AG04449 (cell line): ENCODE measurements around the gene CFAP74.

Experiments
- CTCF ChIA-PET: fragments of 350-600 bp; formaldehyde crosslinking; extraction: SDS; loops from one replicate; lab custom pipeline; 2021; ENCODE audit warnings: antibody characterized with exemption; lab: Yijun Ruan, JAX
- POLR2A ChIA-PET: fragments of 400-600, 350-600 bp; formaldehyde crosslinking; extraction: SDS; loops from one replicate; lab custom pipeline; 2020; ENCODE audit warnings: antibody characterized with exemption, inconsistent platforms; lab: Yijun Ruan, JAX
- DNase-seq: peaks from one replicate; pipeline ENCODE4 v3.0.0-alpha.2; 2010; ENCODE audit warnings: low read depth, low spot score
- H3K4me3 ChIP-seq: 2 replicates; pipeline ENCODE4 v1.5.1; 2011; ENCODE audit warnings: low read depth, mild to moderate bottlenecking, control low read depth, low read length
- CTCF ChIP-seq: IDR thresholded peaks from one replicate; pipeline ENCODE4 v1.5.1; 2011; ENCODE audit warnings: mild to moderate bottlenecking, moderate library complexity, low read length, control low read depth, inconsistent platforms; ENCODE audit not compliant: insufficient read depth; ENCODE audit errors: missing control alignments

The CFAP74 gene

DNA sequence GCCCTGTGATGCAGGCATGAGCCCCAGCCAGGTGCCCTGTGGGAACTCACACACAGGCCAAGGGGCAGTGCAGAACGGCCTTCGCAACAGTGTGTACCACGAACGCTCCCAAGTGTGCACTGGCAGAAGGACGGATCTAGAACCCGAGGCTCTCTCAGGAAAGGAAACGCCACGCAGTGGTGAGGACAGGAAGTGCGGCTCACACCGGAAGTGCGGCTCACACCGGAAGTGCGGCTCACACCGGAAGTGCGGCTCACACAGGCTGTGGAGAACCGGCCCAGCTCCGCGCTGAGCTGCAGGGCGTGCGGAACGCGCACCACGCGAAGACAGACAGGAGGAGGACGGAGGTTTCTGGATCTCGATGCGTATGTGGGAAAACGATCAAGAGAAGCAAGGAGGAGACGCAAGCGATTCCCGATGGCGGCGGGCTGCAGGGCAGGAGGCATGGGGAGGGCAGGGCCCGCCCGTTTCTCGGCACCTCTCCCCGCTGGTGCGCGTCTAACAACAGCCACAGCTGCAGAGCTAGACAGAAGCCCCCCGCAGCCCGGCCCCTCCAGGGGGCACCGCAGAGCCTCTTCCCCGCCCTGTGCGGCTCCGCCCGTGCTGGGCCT lies 48.6 kb downstream of the CFAP74 start:
- CTCF ChIA-PET, result interaction anchor here (1.6 kb wide), 2 partner anchors 10 to 90 kb away, joined by 5 to 6 read pairs; no protein-coding TSS in a partner anchor
- TF ChIP-seq CTCF, result peak; percentile 5
- DNase-seq, result no peak
- POLR2A ChIA-PET, result no interaction called here
- H3K4me3 ChIP-seq, result no peak overlapping the region

DNA sequence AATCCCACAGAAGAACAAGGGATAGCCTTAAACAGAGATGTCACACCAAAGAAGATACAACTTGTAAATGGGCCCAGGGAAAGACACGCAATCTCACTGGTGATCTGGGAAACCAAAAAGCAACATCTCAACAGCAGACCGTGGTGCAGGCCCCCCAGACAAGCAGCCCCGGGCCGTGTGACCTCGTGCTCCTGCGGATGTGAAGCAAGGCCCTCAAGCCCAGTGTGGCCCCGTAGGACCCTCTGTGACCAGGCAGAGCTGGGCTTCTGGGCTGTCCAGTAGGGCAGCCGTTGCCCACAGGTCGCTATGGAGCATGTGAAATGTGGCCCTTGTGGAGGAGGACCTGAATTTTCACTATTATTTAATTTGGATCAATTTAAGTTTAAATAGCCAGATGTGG lies 49.6 kb downstream of the CFAP74 start:
- DNase-seq, result no peak
- POLR2A ChIA-PET, result no interaction called here
- H3K4me3 ChIP-seq, result no peak overlapping the region
- TF ChIP-seq CTCF, result no peak
- CTCF ChIA-PET, result interaction anchor here (1.6 kb wide), 2 partner anchors 10 to 91 kb away, joined by 6 to 12 read pairs; no protein-coding TSS in a partner anchor

- no peak for TF ChIP-seq CTCF
- DNase-seq, result no peak
- CTCF ChIA-PET, result no interaction called here
- POLR2A ChIA-PET, result no interaction called here
- H3K4me3 ChIP-seq, result no peak overlapping the region
These were observed 52.6 kb downstream of the CFAP74 start for GRCh38 chr1:1950940-1951339.

DNA sequence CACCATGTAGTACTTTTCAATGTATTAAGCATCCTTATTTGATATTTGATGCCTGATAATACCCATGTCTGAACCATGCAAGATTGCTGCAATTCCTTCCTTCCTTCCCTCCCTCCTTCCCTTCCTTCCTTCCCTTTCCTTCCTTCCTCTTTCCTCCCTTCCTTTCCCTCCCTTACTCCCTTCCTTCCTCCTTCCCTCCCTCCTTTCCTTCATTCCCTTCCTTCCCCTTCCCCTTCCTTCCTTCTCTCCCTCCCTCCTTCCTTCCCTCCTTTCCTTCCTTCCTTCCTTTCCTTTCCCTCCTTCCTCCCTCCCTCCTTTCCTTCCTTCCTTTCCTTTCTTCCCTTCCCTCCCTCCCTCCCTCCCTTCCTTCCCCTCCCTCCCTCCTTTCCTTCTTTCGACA lies 54.8 kb downstream of the CFAP74 start:
- TF ChIP-seq CTCF, result no peak
- ChIA-PET POLR2A (no interaction called here), CTCF (interaction anchor here (1.5 to 1.8 kb wide), 2 partner anchors 10 to 12 kb away, joined by 5 to 7 read pairs; no protein-coding TSS in a partner anchor)
- H3K4me3 ChIP-seq, result no peak overlapping the region
- DNase-seq, result no peak

DNA sequence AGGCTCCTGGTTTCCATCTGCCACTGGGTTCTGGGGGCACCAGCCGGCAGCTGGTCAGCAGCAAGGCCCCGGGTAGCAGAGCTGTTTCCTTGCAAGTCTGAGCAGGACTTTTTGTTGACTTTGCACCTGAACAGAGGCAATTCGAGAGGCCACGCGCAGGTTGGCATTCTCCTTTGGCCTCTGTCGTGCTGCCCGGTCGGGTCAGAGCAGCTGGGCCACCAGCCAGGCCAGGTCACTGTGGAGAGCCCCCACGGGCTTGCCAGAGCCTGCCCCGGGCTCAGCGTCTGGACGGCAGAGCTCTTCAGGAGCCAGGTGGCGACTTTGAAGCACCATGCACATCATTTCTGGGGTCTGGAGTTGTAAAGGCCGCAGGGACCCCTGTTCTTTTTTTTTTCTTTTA lies 56.1 kb downstream of the CFAP74 start:
- ChIA-PET CTCF (interaction anchor here (0.9 to 2.4 kb wide), 3 partner anchors 14 to 97 kb away, joined by 3 to 9 read pairs (median 9); no protein-coding TSS in a partner anchor), POLR2A (no interaction called here)
- no peak for DNase-seq
- TF ChIP-seq CTCF, result no peak
- no peak overlapping the region for H3K4me3 ChIP-seq

DNA sequence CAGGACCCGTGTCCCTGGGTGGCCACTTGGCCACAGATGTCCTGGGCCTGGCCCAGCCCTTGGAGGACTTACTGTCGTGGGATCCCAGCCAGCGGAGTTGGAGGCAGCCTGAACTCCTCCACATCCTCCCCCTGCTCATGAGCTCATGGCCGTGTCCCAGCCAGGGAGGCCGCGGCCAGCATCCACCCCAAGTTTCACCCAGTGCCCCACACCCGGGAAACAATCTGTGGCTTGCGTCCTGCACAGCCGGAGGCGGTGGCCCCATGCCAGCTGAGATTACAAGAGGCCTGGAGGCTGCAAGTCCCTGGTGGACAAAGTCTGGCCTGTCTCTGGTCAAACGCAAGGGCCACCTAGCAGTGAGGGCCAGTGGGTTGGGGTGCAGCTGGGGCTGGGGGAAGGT lies 57.0 kb downstream of the CFAP74 start:
- POLR2A ChIA-PET, result no interaction called here
- DNase-seq, result no peak
- no peak for TF ChIP-seq CTCF

More for the DNA sequence above, 57.0 kb downstream of the CFAP74 start:
- H3K4me3 ChIP-seq, result no peak overlapping the region
- CTCF ChIA-PET, result interaction anchor here (1.6 to 2.4 kb wide), 3 partner anchors 14 to 228 kb away, joined by 3 to 9 read pairs (median 9); no protein-coding TSS in a partner anchor
